ENCODE data around the gene TOMM34. TPM values are rescaled to one million over a fixed set of nuclear protein-coding genes. Genes with fewer than 3 reads are reported as not detected.

TOMM34 gene
- polyA plus RNA-seq, 1 of the 3 experiments (the other 2 are of a cell fraction) = 40.5 TPM

- H3K9ac ChIP-seq = no peak overlapping the region
- H3K79me2 ChIP-seq (ENCODE audit: insufficient read depth) = no peaks in the 10 kb centered on the region
- 94% methylated on average over 17 of the region's 18 CpGs for WGBS (ENCODE audit: low lambda C conversion rate)
- H3K4me3 ChIP-seq (ENCODE audit: low read depth in 2 of 2, low read length in 1 of 2) = no peak overlapping the region
- H3K4me1 ChIP-seq (ENCODE audit: control insufficient read depth in 1 of 2, insufficient read depth in 2 of 2, low read depth in 1 of 2, low read length in 1 of 2) = no peaks in the 10 kb centered on the region
- H3K4me2 ChIP-seq = no peak overlapping the region
- H3K27me3 ChIP-seq (ENCODE audit: insufficient read depth) = no peaks in the 10 kb centered on the region
- CTCF ChIA-PET = no interaction called here
- H3K36me3 ChIP-seq (replicated peaks in 1 of 2; ENCODE audit: control insufficient read depth in 1 of 2, insufficient read depth in 2 of 2, low read length in 1 of 2) = peaks cover 12 to 29% of the 10 kb centered on the region in 2 experiments
- DNase-seq = no peak
- no peaks in the 10 kb centered on the region for H4K20me1 ChIP-seq (ENCODE audit: insufficient read depth)
- no peak for TF ChIP-seq IRF3 (IDR thresholded peaks at IDR 0.05; ENCODE audit: low read depth, low read length)
- TF ChIP-seq TCF12 (IDR thresholded peaks at IDR 0.05) = no peak
- TF ChIP-seq TEAD4 (IDR thresholded peaks at IDR 0.05; ENCODE audit: borderline replicate concordance, insufficient read depth) = no peak
- TF ChIP-seq NRF1 (IDR thresholded peaks at IDR 0.05; ENCODE audit: low read depth, low read length) = no peak
- no peak for TF ChIP-seq EZH2phosphoT487 (IDR thresholded peaks at IDR 0.05; ENCODE audit: borderline replicate concordance, low read depth)
- TF ChIP-seq FOSL2 (IDR thresholded peaks at IDR 0.05; ENCODE audit: borderline replicate concordance, low read depth) = no peak
- no peak for TF ChIP-seq JUND (IDR thresholded peaks at IDR 0.05)
- no peak for TF ChIP-seq FOXM1 (IDR thresholded peaks at IDR 0.05; ENCODE audit: low read depth)
- no peak for TF ChIP-seq MXI1 (IDR thresholded peaks at IDR 0.05; ENCODE audit: low read depth, low read length)
- TF ChIP-seq ZBTB33 (IDR thresholded peaks at IDR 0.05; ENCODE audit: borderline replicate concordance, low read depth) = no peak
- TF ChIP-seq MEF2A (IDR thresholded peaks at IDR 0.05; ENCODE audit: borderline replicate concordance, low read depth) = no peak
- TF ChIP-seq SMC3 (IDR thresholded peaks at IDR 0.05; ENCODE audit: low read depth, low read length) = no peak
- no peak for TF ChIP-seq FOXJ3 (CRISPR knock-in tag; IDR thresholded peaks at IDR 0.05)
- TF ChIP-seq USF2 (IDR thresholded peaks at IDR 0.05; ENCODE audit: borderline replicate concordance, low read depth, low read length) = no peak
- TF ChIP-seq GATA2 (CRISPR knock-in tag; IDR thresholded peaks at IDR 0.05) = no peak
- TF ChIP-seq EP300 (IDR thresholded peaks at IDR 0.05; ENCODE audit: borderline replicate concordance in 1 of 2, low read depth in 1 of 2, low read length in 1 of 2) = no peak
- no peak for TF ChIP-seq MAX (IDR thresholded peaks at IDR 0.05; ENCODE audit: low read depth)
- no peaks in the 10 kb centered on the region for H3K9me2 ChIP-seq
- H3K27ac ChIP-seq (ENCODE audit: low read depth in 2 of 2, low read length in 1 of 2) = no peak overlapping the region
- POLR2A ChIA-PET = interaction anchor here (1.1 kb wide), 1 partner anchor 10 kb away, joined by 3 read pairs; no protein-coding TSS in a partner anchor
- no peaks in the 10 kb centered on the region for H3K9me3 ChIP-seq
- H2AFZ ChIP-seq (ENCODE audit: low read depth) = no peak overlapping the region
- H3F3A ChIP-seq (replicated peaks; ENCODE audit: insufficient read depth) = no peaks in the 10 kb centered on the region
These were observed 29.6 kb downstream of the TOMM34 start for GRCh38 chr20:44930517-44931168.

Measured in SK-N-SH (cell line).